ENCODE measurements around the gene FUT8.

The FUT8 gene

DNA sequence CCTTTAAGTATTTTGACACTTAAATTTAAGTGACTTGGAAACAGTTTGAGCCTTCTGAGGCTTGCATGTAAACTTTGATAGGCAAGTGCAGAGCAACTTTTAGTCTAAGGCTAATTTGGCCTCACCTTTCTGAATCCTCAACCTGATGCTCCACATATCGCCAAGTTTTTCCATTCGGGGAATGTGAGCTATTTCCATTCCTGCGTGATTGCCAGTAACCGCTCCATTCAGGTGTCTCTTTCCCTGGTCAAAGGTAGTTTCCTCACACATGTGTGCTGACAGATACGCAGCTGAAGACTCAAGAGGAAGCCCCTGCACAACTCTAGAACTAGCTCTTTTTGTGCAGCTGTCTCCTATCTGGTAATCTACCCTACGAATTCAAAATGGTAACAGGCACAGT lies 25.4 kb upstream of the FUT8 start:
- TF ChIP-seq, protein P1, sequence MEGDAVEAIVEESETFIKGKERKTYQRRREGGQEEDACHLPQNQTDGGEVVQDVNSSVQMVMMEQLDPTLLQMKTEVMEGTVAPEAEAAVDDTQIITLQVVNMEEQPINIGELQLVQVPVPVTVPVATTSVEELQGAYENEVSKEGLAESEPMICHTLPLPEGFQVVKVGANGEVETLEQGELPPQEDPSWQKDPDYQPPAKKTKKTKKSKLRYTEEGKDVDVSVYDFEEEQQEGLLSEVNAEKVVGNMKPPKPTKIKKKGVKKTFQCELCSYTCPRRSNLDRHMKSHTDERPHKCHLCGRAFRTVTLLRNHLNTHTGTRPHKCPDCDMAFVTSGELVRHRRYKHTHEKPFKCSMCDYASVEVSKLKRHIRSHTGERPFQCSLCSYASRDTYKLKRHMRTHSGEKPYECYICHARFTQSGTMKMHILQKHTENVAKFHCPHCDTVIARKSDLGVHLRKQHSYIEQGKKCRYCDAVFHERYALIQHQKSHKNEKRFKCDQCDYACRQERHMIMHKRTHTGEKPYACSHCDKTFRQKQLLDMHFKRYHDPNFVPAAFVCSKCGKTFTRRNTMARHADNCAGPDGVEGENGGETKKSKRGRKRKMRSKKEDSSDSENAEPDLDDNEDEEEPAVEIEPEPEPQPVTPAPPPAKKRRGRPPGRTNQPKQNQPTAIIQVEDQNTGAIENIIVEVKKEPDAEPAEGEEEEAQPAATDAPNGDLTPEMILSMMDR (conservative IDR thresholded peaks at IDR 0.05; ENCODE audit: low read length): no peak
- no peak for TF ChIP-seq EZH2phosphoT487 (IDR thresholded peaks at IDR 0.05; ENCODE audit: borderline replicate concordance)
- Histone ChIP-seq H3K4me3 (ENCODE audit: low read length, poor library complexity, severe bottlenecking) (no peak overlapping the region), H3K27me3 (ENCODE audit: insufficient read depth, low read length, poor library complexity, severe bottlenecking) (no peaks in the 10 kb centered on the region), H3K9ac (ENCODE audit: low read depth, low read length, poor library complexity, severe bottlenecking) (no peak overlapping the region), H3K36me3 (ENCODE audit: insufficient read depth, low read length) (no peaks in the 10 kb centered on the region), H4K20me1 (ENCODE audit: insufficient read depth, low read length, poor library complexity, severe bottlenecking) (no peaks in the 10 kb centered on the region), H2AFZ (ENCODE audit: low read length) (no peak overlapping the region), H3K4me2 (ENCODE audit: low read depth, low read length, poor library complexity, severe bottlenecking) (no peak overlapping the region), H3K79me2 (ENCODE audit: insufficient read depth, low read length) (no peaks in the 10 kb centered on the region), H3K4me1 (ENCODE audit: insufficient read depth, low read length, poor library complexity, severe bottlenecking) (no peaks in the 10 kb centered on the region), H3K9me2 (replicated peaks; ENCODE audit: low read depth, low read length) (0 out of 2 replicates have a peak, but pooled peaks cover 2% of the 10 kb centered on the region), H3F3A (ENCODE audit: low read depth) (no peaks in the 10 kb centered on the region), H3K9me3 (ENCODE audit: insufficient read depth, low read depth, low read length) (no peaks in the 10 kb centered on the region)

DNA sequence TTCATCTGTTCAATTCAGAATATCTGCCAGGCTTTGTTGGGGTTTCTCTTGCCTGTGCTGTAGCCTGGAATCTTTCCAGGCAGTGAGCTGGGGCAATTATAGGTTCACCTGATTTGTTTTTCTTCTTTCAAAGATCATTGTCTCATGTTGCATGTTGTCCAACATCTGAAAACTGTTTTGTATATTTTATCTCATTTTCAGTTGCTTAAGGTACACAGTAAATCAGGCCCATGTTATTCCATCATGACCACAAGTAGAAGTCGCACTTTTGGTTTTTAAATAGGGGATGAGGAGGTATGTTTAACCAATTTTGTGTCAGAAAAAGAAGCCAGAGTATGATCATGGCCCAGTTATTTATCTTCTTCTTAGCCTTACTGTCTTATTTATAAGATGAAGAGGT lies 24.9 kb upstream of the FUT8 start:
- Histone ChIP-seq H3K4me3 (ENCODE audit: low read length, poor library complexity, severe bottlenecking) (no peak overlapping the region), H3K4me2 (ENCODE audit: low read depth, low read length, poor library complexity, severe bottlenecking) (no peak overlapping the region), H3F3A (ENCODE audit: low read depth) (no peaks in the 10 kb centered on the region), H3K27me3 (ENCODE audit: insufficient read depth, low read length, poor library complexity, severe bottlenecking) (no peaks in the 10 kb centered on the region), H3K9me2 (replicated peaks; ENCODE audit: low read depth, low read length) (0 out of 2 replicates have a peak, but pooled peaks cover 2% of the 10 kb centered on the region), H3K36me3 (ENCODE audit: insufficient read depth, low read length) (no peaks in the 10 kb centered on the region), H2AFZ (ENCODE audit: low read length) (no peak overlapping the region), H3K9me3 (ENCODE audit: insufficient read depth, low read depth, low read length) (no peaks in the 10 kb centered on the region), H3K4me1 (ENCODE audit: insufficient read depth, low read length, poor library complexity, severe bottlenecking) (no peaks in the 10 kb centered on the region), H3K79me2 (ENCODE audit: insufficient read depth, low read length) (no peaks in the 10 kb centered on the region), H4K20me1 (ENCODE audit: insufficient read depth, low read length, poor library complexity, severe bottlenecking) (no peaks in the 10 kb centered on the region), H3K9ac (ENCODE audit: low read depth, low read length, poor library complexity, severe bottlenecking) (no peak overlapping the region)
- no peak for TF ChIP-seq EZH2phosphoT487 (IDR thresholded peaks at IDR 0.05; ENCODE audit: borderline replicate concordance)
- TF ChIP-seq, protein P1 (conservative IDR thresholded peaks at IDR 0.05; ENCODE audit: low read length): no peak

DNA sequence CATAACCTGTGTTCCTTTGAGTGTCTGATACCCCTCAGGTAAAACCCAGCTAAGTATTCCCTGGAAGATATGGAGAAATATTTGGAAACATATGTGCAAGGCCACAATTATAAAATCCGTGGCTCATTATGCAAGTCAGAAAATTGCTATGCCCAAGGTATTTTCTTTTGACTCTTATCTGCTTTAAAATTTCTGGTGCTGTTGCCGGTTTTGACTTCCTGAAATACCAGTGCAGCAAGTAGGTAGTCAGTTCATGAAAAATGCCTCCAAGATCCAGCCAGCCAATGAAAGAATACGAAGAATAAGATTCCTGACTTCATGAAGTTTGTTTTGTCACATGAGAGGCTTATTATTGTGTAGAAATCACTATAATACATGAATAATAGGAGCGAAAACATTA lies 20.2 kb upstream of the FUT8 start:
- no peaks in the 10 kb centered on the region for H4K20me1 ChIP-seq (ENCODE audit: insufficient read depth, low read length, poor library complexity, severe bottlenecking)

More for the DNA sequence above, 20.2 kb upstream of the FUT8 start:
- Histone ChIP-seq H3K9me3 (ENCODE audit: insufficient read depth, low read depth, low read length) (peaks cover 12% of the 10 kb centered on the region; the same call in 1 of the 2 replicates), H3K4me3 (ENCODE audit: low read length, poor library complexity, severe bottlenecking) (no peak overlapping the region), H3K36me3 (ENCODE audit: insufficient read depth, low read length) (no peaks in the 10 kb centered on the region), H2AFZ (ENCODE audit: low read length) (no peak overlapping the region; the same call in 1 of the 2 replicates), H3K4me2 (ENCODE audit: low read depth, low read length, poor library complexity, severe bottlenecking) (no peak overlapping the region), H3K27me3 (ENCODE audit: insufficient read depth, low read length, poor library complexity, severe bottlenecking) (no peaks in the 10 kb centered on the region), H3K79me2 (ENCODE audit: insufficient read depth, low read length) (no peaks in the 10 kb centered on the region), H3K4me1 (ENCODE audit: insufficient read depth, low read length, poor library complexity, severe bottlenecking) (no peaks in the 10 kb centered on the region), H3K9ac (ENCODE audit: low read depth, low read length, poor library complexity, severe bottlenecking) (no peak overlapping the region), H3F3A (ENCODE audit: low read depth) (no peaks in the 10 kb centered on the region), H3K9me2 (replicated peaks; ENCODE audit: low read depth, low read length) (no peaks in the 10 kb centered on the region)
- TF ChIP-seq, protein P1 (conservative IDR thresholded peaks at IDR 0.05; ENCODE audit: low read length): no peak
- no peak for TF ChIP-seq EZH2phosphoT487 (IDR thresholded peaks at IDR 0.05; ENCODE audit: borderline replicate concordance)

Measured in Loucy (cell line).